Measurements from ENCODE around the gene TCAP. TPM values are rescaled to one million over a fixed set of nuclear protein-coding genes. Genes with fewer than 3 reads are reported as not detected.

The TCAP gene
- total RNA-seq, 1 experiment from 2014 or later, result 2.1 TPM

DNA sequence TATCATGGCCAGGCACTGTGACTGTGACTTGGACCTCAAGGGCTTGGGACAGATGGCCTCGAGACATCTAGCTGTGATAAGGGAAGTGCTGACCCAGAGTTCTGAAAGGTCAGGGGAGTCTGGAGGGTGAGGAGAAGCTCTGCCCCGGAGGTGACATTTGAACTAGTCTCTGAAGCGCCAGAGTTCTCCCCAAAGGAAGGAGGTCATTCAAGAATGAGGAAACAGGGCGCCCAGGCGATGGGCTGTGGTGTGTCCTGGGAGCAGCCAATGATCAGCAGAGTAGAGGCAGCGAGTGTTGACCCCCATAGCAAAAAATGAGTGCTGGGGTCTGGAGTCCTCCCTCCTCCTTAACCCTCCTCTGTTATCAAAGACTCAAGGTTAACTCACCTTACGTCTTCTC, 23.3 kb upstream of the TCAP start:
- Histone ChIP-seq H3K27me3 (ENCODE audit: insufficient read depth, low read length) (no peaks in the 10 kb centered on the region), H4K91ac (ENCODE audit: insufficient read length, low read depth, low read length) (no peak overlapping the region), H3K4me1 (ENCODE audit: insufficient read depth, low read length) (peaks cover 2% of the 10 kb centered on the region; the same call in 1 of the 2 replicates), H3K18ac (ENCODE audit: insufficient read length, low read depth, low read length) (no peak overlapping the region), H4K8ac (replicated peaks; ENCODE audit: insufficient read length, low read depth, low read length) (no peak overlapping the region), H3K4me2 (ENCODE audit: insufficient read depth, insufficient read length, low read length) (no peak overlapping the region), H2BK20ac (ENCODE audit: low read depth, low read length, poor library complexity, severe bottlenecking) (no peak overlapping the region), H3K56ac (ENCODE audit: insufficient read length, low read depth, low read length) (no peak overlapping the region), H3K23me2 (ENCODE audit: insufficient read length, low read depth, low read length, poor library complexity, severe bottlenecking) (peaks cover 11% of the 10 kb centered on the region), H4K20me1 (ENCODE audit: control insufficient read depth, insufficient read depth, insufficient read length) (no peaks in the 10 kb centered on the region), H2BK120ac (ENCODE audit: low read depth, low read length, poor library complexity, severe bottlenecking) (no peak overlapping the region), H3K9ac (ENCODE audit: extremely low read depth, insufficient read length, low read length) (no peak overlapping the region), H3K79me1 (ENCODE audit: insufficient read depth, low read depth, low read length, poor library complexity, severe bottlenecking) (no peaks in the 10 kb centered on the region), H2AFZ (ENCODE audit: low read length) (no peak overlapping the region), H3K9me3 (ENCODE audit: control insufficient read depth, low read depth, low read length) (no peaks in the 10 kb centered on the region), H2BK15ac (ENCODE audit: low read depth, low read length) (no peak overlapping the region), H3K14ac (ENCODE audit: insufficient read depth, low read length) (no peak overlapping the region), H2AK5ac (ENCODE audit: insufficient read length, low read length) (no peak overlapping the region), H2BK12ac (ENCODE audit: insufficient read length, low read depth, low read length) (no peak overlapping the region), H3K79me2 (ENCODE audit: insufficient read depth, low read length) (no peaks in the 10 kb centered on the region; the same call in 1 of the 2 replicates), H3K4ac (ENCODE audit: low read depth, low read length) (no peak overlapping the region), H3T11ph (ENCODE audit: low read length) (no peak overlapping the region), H2BK5ac (ENCODE audit: insufficient read length, low read length) (no peak overlapping the region), H3K27ac (ENCODE audit: insufficient read length, low read depth, low read length) (no peak overlapping the region), H3K23ac (ENCODE audit: insufficient read length, low read depth, low read length) (no peak overlapping the region), H4K5ac (ENCODE audit: insufficient read length, low read depth, low read length) (no peak overlapping the region)
- no peak for DNase-seq
- WGBS (ENCODE audit: extremely low coverage, insufficient read length, low lambda C conversion rate), result no CpG with 5 or more reads among the region's 7 CpGs
- H3K4me1 Mint-ChIP-seq, result peaks cover 59 to 64% of the 10 kb centered on the region in 2 experiments
- no peaks in the 10 kb centered on the region; the same call in 1 of the 2 replicates for H3K27me3 Mint-ChIP-seq (ENCODE audit: low read depth)
- H3K4me3 Mint-ChIP-seq, result no peak overlapping the region
- H3K9me3 Mint-ChIP-seq, result no peaks in the 10 kb centered on the region
- H3K36me3 Mint-ChIP-seq (ENCODE audit: insufficient read depth in 1 of 3, low read depth in 3 of 3), result peaks cover 0 to 5% (median 0%) of the 10 kb centered on the region in 3 experiments; a peak in 3 of 7 replicates
- TF ChIP-seq, protein P1, sequence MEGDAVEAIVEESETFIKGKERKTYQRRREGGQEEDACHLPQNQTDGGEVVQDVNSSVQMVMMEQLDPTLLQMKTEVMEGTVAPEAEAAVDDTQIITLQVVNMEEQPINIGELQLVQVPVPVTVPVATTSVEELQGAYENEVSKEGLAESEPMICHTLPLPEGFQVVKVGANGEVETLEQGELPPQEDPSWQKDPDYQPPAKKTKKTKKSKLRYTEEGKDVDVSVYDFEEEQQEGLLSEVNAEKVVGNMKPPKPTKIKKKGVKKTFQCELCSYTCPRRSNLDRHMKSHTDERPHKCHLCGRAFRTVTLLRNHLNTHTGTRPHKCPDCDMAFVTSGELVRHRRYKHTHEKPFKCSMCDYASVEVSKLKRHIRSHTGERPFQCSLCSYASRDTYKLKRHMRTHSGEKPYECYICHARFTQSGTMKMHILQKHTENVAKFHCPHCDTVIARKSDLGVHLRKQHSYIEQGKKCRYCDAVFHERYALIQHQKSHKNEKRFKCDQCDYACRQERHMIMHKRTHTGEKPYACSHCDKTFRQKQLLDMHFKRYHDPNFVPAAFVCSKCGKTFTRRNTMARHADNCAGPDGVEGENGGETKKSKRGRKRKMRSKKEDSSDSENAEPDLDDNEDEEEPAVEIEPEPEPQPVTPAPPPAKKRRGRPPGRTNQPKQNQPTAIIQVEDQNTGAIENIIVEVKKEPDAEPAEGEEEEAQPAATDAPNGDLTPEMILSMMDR (conservative IDR thresholded peaks at IDR 0.05), result no peak
- H3K27ac Mint-ChIP-seq, result peak overlapping the region in 1 of 3 experiments; percentile 70; a peak in 2 of 7 replicates
